CD4-positive, CD25-positive, alpha-beta regulatory T cell (primary cell): ENCODE data around the gene TCF23. TPM values are rescaled to one million over a fixed set of nuclear protein-coding genes. Genes with fewer than 3 reads are reported as not detected.

Source experiments
- ATAC-seq, 2 donors: fragments of 150-1000 bp; cut with Tn5 transposase; one replicate each; pipeline ENCODE4 v1.10.0; 2021; ENCODE audit warnings: low read depth in 2 of 2, moderate number of reproducible peaks in 2 of 2, moderate library complexity in 1 of 2
- DNase-seq, 3 donors: peaks; one replicate each; pipeline versions ENCODE4 v3.0.0 to v3.0.0-alpha.2; 2012 to 2022; ENCODE audit warnings: mixed read lengths in 1 of 3
- H3K27ac ChIP-seq: one replicate; pipeline ENCODE4 v1.7.0; 2013; ENCODE audit warnings: mild to moderate bottlenecking, low read length; ENCODE audit not compliant: insufficient read depth, poor library complexity, severe bottlenecking
- H3K27me3 ChIP-seq: one replicate; pipeline ENCODE4 v1.7.0; 2013; ENCODE audit warnings: low read length; ENCODE audit not compliant: control insufficient read depth, insufficient read depth
- H3K36me3 ChIP-seq: one replicate; pipeline ENCODE4 v1.7.0; 2013; ENCODE audit warnings: mild to moderate bottlenecking, low read length, moderate library complexity; ENCODE audit not compliant: control insufficient read depth, insufficient read depth
- H3K4me1 ChIP-seq: 2 replicates; pipeline ENCODE4 v1.7.0; 2013; ENCODE audit warnings: mild to moderate bottlenecking, low read length; ENCODE audit not compliant: insufficient read depth, control insufficient read depth, poor library complexity, severe bottlenecking
- H3K4me3 ChIP-seq: one replicate; pipeline ENCODE4 v1.7.0; 2013; ENCODE audit warnings: low read depth, mild to moderate bottlenecking, low read length, moderate library complexity
- H3K9me3 ChIP-seq, 2 experiments: 1 replicate in 1 of 2; 2 replicates in 1 of 2; pipeline ENCODE4 v1.7.0; 2013; ENCODE audit warnings: low read length in 2 of 2, mild to moderate bottlenecking in 1 of 2, moderate library complexity in 1 of 2; ENCODE audit not compliant: control insufficient read depth in 2 of 2
- H3K27ac Mint-ChIP-seq, 3 donors: one replicate each; pipeline ENCODE4 v1.8.0; 2020 to 2022; ENCODE audit warnings: mild to moderate bottlenecking in 3 of 3, mixed read lengths in 3 of 3, moderate library complexity in 2 of 3
- H3K27me3 Mint-ChIP-seq: one replicate; pipeline ENCODE4 v1.8.0; 2022; ENCODE audit warnings: mild to moderate bottlenecking, mixed read lengths
- H3K36me3 Mint-ChIP-seq: one replicate; pipeline ENCODE4 v1.8.0; 2020; ENCODE audit warnings: mixed read lengths
- H3K4me1 Mint-ChIP-seq, 4 donors: one replicate each; pipeline ENCODE4 v1.8.0; 2020 to 2022; ENCODE audit warnings: mixed read lengths in 4 of 4, mild to moderate bottlenecking in 1 of 4
- H3K4me3 Mint-ChIP-seq, 4 donors: one replicate each; pipeline ENCODE4 v1.8.0; 2020 to 2022; ENCODE audit warnings: mild to moderate bottlenecking in 4 of 4, mixed read lengths in 4 of 4, moderate library complexity in 3 of 4
- H3K9me3 Mint-ChIP-seq, 7 donors: one replicate each; pipeline ENCODE4 v1.8.0; 2020 to 2022; ENCODE audit warnings: mixed read lengths in 7 of 7, mild to moderate bottlenecking in 3 of 7, moderate library complexity in 2 of 7
- polyA plus RNA-seq, 4 donors: library from polyadenylated mRNA; unstranded; fragments of 300-500 nt; fragmentation: Illumina TruSeq; gene quantifications; one replicate each; pipeline ENCODE4 v1.2.3, GENCODE V29; 2021
- total RNA-seq: library from RNA; stranded (reverse); gene quantifications from one replicate; pipeline ENCODE4 v1.2.3, GENCODE V29; 2022

TCF23 gene
- total and polyA plus RNA-seq, 5 donors from 2014 or later, result not detected

DNA sequence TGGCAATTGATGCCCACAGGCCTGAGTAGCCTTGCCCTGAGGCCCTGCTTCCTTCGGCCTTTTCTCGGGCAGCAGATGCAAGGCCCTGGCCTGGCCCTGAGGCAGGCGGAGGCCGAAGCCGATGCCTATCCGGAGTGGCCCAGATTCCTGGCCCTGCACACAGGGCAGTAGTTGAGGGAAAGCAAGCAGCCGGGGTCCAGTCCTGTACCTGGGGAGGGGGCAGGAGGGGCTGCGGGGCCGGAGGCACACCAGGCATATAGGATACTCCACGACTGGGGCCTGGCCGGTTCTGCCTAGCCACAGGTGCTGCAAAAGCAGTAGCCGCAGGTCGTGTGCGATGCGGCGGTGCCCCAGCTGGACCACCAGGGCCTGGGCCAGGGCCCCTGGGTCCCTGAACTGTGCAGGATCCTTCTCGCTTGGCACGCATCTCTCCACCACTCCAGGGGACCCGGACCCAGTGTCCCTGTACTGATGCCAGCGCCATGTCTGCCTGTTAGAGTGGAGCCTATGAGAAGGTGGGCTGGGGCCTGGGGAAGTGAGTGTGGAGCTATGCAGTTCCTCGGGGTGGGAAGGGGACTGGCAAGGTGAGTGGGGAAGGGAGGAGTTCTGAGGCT is 11.4 kb upstream of the TCF23 start:
- peaks cover 18% of the 10 kb centered on the region for H3K27me3 Mint-ChIP-seq
- Histone ChIP-seq H3K27me3 (no peaks in the 10 kb centered on the region), H3K27ac (no peak overlapping the region), H3K4me1 (peaks cover 17% of the 10 kb centered on the region), H3K4me3 (no peak overlapping the region), H3K9me3 (no peaks in the 10 kb centered on the region), H3K36me3 (peaks cover 1% of the 10 kb centered on the region)
- peak overlapping the region in 1 of 4 donors; percentile 24 for H3K4me3 Mint-ChIP-seq
- peaks cover 0 to 1% (median 0%) of the 10 kb centered on the region in 7 donors for H3K9me3 Mint-ChIP-seq
- no peaks in the 10 kb centered on the region for H3K36me3 Mint-ChIP-seq
- DNase-seq, result no peak
- peaks cover 0 to 23% (median 9%) of the 10 kb centered on the region in 4 donors for H3K4me1 Mint-ChIP-seq
- H3K27ac Mint-ChIP-seq, result no peak overlapping the region
- no peak for ATAC-seq

DNA sequence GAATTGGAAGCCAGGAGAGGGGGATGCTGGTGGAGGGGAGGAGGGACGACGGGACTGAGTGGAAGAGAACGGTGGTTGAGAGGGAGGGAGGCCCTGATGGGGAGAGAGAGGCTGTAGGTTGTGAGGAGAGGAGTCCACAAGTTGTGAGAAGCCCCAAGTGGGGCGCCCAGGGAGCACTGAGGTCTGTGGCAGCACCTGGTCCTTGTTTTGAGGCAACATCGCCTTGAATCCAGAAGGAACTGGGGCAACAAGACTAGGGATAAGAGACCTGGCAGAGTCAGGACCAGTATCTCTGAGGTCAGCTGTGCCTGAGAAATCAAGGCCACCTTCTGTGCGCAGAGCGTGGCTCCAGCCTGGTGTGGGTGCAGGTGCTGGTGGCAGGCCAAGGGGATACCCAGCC is 10.7 kb upstream of the TCF23 start:
- no peaks in the 10 kb centered on the region for H3K36me3 ChIP-seq
- Mint-ChIP-seq H3K4me1 (peaks cover 0 to 16% (median 5%) of the 10 kb centered on the region in 4 donors), H3K4me3 (peak overlapping the region in 2 of 4 donors; percentile 19 to 22), H3K36me3 (no peaks in the 10 kb centered on the region), H3K27ac (peak overlapping the region in 1 of 3 donors; percentile 46), H3K27me3 (peaks cover 22% of the 10 kb centered on the region), H3K9me3 (peaks cover 0 to 5% (median 0%) of the 10 kb centered on the region in 7 donors)
- no peaks in the 10 kb centered on the region for H3K9me3 ChIP-seq
- H3K27me3 ChIP-seq, result peaks cover 2% of the 10 kb centered on the region
- H3K27ac ChIP-seq, result no peak overlapping the region
- no peak for ATAC-seq
- no peak for DNase-seq
- H3K4me1 ChIP-seq, result peaks cover 10% of the 10 kb centered on the region
- no peak overlapping the region for H3K4me3 ChIP-seq

DNA sequence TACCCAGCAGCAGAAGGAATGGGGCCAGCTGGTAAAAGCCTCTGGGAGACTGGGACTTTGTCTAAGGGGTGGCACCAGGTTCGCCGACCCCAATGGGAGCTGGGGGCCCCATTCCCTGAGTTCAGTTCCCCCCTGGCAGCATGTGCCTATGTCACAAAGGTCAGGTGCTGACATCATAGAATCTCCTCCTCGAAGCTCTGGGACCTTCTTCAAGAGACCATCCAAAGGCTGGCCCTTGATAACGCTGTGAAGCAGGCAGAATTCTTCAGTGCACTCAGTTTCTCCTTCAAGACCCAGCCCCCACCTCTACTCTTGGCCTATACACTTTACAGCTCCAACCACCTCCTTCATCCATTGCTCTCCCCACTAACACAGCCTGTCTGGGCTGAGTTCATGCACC is 9.5 kb upstream of the TCF23 start, which contains the start of gene PRR30:
TSS of gene PRR30 (minus strand) at position 101 of the 400 bp plus-strand sequence. CDS start 1,081 bp downstream, outside the sequence.
- Mint-ChIP-seq H3K36me3 (no peaks in the 10 kb centered on the region), H3K27me3 (peaks cover 28% of the 10 kb centered on the region), H3K9me3 (peaks cover 0 to 6% (median 1%) of the 10 kb centered on the region in 7 donors), H3K4me3 (peak within 1 kb of the TSS in 2 of 4 donors; percentile 22 to 87), H3K27ac (no peak within 1 kb of the TSS), H3K4me1 (peaks cover 0 to 8% (median 0%) of the 10 kb centered on the region in 4 donors)
- H3K36me3 ChIP-seq, result no peaks in the 10 kb centered on the region
- ATAC-seq (no peak), DNase-seq (no peak)
- H3K27me3 ChIP-seq, result peaks cover 3% of the 10 kb centered on the region
- H3K4me3 ChIP-seq, result no peak within 1 kb of the TSS
- H3K4me1 ChIP-seq, result no peaks in the 10 kb centered on the region
- no peak within 1 kb of the TSS for H3K27ac ChIP-seq
- H3K9me3 ChIP-seq, result no peaks in the 10 kb centered on the region

DNA sequence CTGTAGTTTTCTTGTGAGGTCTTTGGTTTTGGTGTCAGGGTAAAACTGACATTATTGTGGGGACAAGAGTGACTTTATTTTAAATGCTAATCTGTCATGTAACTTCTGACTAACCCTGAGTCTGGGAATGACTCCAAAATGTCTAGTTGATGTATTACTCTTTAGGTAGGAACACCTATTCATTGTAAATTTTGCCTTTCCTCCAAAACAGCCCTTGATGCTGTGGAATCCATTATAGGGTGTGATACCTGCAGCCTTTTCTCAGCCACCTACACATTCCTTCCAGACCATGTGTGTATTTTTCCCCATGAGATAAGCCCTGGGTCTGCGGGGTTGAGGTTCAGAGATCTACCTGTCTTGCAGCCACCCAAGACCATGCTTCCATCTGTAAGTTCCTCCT is 5.5 kb upstream of the TCF23 start:
- H3K4me3 ChIP-seq, result no peak overlapping the region
- no peak for DNase-seq

DNA sequence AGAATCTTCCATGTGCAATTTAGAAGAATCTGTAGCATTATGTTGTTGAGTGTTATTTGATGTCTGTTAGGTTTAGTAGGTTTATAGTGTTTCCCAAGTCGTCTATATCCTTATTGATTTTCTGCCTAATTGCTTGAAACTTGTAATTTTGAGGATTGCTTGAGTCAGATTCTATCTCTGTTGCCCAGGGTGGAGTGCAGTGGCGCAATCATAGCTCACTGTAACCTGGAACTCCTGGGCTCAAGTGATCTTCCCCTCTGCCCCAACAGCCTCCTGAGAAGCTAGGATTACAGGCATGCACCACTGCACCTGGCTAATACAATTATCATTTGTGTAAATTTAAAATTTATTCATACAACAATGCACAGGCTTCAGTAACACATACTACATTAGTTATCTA is 3.1 kb upstream of the TCF23 start:
- Mint-ChIP-seq H3K4me1 (no peaks in the 10 kb centered on the region), H3K36me3 (no peaks in the 10 kb centered on the region), H3K4me3 (no peak overlapping the region), H3K9me3 (peaks cover 0 to 6% (median 2%) of the 10 kb centered on the region in 7 donors), H3K27me3 (peaks cover 22% of the 10 kb centered on the region), H3K27ac (no peak overlapping the region)
- peaks cover 5% of the 10 kb centered on the region for H3K27me3 ChIP-seq
- DNase-seq (no peak), ATAC-seq (no peak)
- H3K36me3 ChIP-seq, result no peaks in the 10 kb centered on the region
- H3K4me1 ChIP-seq, result no peaks in the 10 kb centered on the region
- no peak overlapping the region for H3K4me3 ChIP-seq
- H3K27ac ChIP-seq, result no peak overlapping the region
- no peaks in the 10 kb centered on the region for H3K9me3 ChIP-seq

More for the DNA sequence above, 5.5 kb upstream of the TCF23 start:
- H3K36me3 ChIP-seq, result no peaks in the 10 kb centered on the region
- Mint-ChIP-seq H3K4me1 (no peaks in the 10 kb centered on the region), H3K9me3 (peaks cover 0 to 6% (median 2%) of the 10 kb centered on the region in 7 donors), H3K36me3 (no peaks in the 10 kb centered on the region), H3K27me3 (peaks cover 30% of the 10 kb centered on the region), H3K4me3 (peak overlapping the region in 1 of 4 donors; percentile 4), H3K27ac (no peak overlapping the region)
- H3K9me3 ChIP-seq, result no peaks in the 10 kb centered on the region
- H3K4me1 ChIP-seq, result no peaks in the 10 kb centered on the region
- peaks cover 5% of the 10 kb centered on the region for H3K27me3 ChIP-seq
- no peak overlapping the region for H3K27ac ChIP-seq
- no peak for ATAC-seq

DNA sequence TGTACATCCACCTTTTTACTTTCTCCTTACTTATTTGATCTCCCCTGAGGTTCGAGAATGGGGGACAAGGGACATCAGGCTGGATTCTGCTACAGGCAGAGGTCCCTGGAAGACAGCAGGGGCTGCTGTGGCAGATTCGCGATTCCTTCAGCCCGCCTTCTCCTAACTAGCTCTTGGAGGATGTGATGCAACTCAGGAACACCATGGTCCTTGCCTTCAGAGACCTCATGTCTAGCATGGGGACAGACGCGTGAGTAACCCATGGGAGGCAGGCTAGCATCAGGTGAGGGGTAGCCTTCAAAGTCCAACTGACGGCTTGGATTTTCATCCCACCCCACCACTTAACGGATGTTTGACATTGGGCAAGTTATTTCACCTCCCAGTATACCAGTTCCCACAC is 869 bp upstream of the TCF23 start:
- no peak overlapping the region for H3K27ac Mint-ChIP-seq
- no peak overlapping the region for H3K4me3 Mint-ChIP-seq
- Histone ChIP-seq H3K36me3 (no peaks in the 10 kb centered on the region), H3K4me3 (no peak overlapping the region), H3K4me1 (no peaks in the 10 kb centered on the region), H3K9me3 (no peaks in the 10 kb centered on the region), H3K27ac (no peak overlapping the region), H3K27me3 (peaks cover 4% of the 10 kb centered on the region)
- H3K4me1 Mint-ChIP-seq, result no peaks in the 10 kb centered on the region
- no peak for DNase-seq
- H3K36me3 Mint-ChIP-seq, result no peaks in the 10 kb centered on the region
- H3K9me3 Mint-ChIP-seq, result peaks cover 0 to 4% (median 2%) of the 10 kb centered on the region in 7 donors
- no peak for ATAC-seq
- H3K27me3 Mint-ChIP-seq, result peaks cover 18% of the 10 kb centered on the region

DNA sequence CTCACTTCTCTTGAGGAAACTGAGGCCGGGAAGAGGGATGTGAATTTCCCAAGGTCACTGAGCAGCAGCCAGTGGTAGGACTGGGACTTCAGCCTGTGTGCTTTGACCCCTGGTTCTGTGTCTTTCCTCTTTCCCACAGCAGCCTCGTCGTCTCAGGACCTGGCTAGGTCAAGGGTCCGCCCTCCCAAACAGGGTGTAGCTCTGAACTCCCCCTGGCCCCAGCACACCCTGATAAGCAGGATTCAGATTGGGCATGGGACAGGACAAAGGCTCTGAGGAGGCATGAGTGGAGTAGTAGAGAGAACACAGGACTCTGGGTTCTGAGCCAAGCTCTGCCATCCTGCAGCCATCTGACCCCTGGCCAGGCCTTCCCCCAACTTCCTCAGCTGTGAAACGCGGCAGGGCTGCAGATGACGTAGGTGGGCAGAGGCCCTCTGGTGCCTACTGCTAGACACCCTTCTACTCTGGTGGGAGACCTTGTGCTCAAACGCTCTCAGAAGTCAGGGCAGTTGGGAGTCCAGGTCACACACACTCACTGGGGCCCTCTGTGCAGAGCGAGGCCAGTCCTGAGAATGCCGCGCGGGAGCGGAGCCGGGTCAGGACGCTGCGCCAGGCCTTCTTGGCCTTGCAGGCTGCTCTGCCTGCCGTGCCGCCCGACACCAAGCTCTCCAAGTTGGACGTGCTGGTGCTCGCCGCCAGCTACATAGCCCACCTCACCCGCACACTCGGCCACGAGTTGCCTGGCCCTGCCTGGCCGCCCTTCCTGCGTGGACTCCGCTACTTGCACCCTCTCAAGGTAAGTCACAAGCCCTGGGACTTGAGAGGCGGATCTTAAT is 984 bp downstream of the TCF23 start:
- Histone ChIP-seq H3K27ac (no peak overlapping the region), H3K27me3 (peaks cover 2% of the 10 kb centered on the region), H3K4me1 (no peaks in the 10 kb centered on the region), H3K4me3 (no peak overlapping the region), H3K36me3 (no peaks in the 10 kb centered on the region), H3K9me3 (no peaks in the 10 kb centered on the region)
- Mint-ChIP-seq H3K4me3 (no peak overlapping the region), H3K9me3 (no peaks in the 10 kb centered on the region), H3K4me1 (no peaks in the 10 kb centered on the region), H3K36me3 (no peaks in the 10 kb centered on the region), H3K27me3 (peaks cover 14% of the 10 kb centered on the region), H3K27ac (no peak overlapping the region)
- ATAC-seq (no peak), DNase-seq (no peak)
